ENCODE measurements around the gene CLIC6. TPM values are rescaled to one million over a fixed set of nuclear protein-coding genes. Genes with fewer than 3 reads are reported as not detected.
A peak's percentile ranks its signal among the peaks of the same experiment; 100 is the strongest.

The CLIC6 gene
- total and polyA plus RNA-seq, 5 donors from 2014 or later = not detected

- DNase-seq = no peak
- Histone ChIP-seq H3K27me3 (ENCODE audit: control insufficient read depth, insufficient read depth, low read length) (no peaks in the 10 kb centered on the region), H3K36me3 (ENCODE audit: control insufficient read depth, insufficient read depth, low read length) (no peaks in the 10 kb centered on the region), H3K9me3 (ENCODE audit: control insufficient read depth in 2 of 2, low read length in 2 of 2) (no peaks in the 10 kb centered on the region), H3K27ac (ENCODE audit: insufficient read depth, low read length, poor library complexity, severe bottlenecking) (no peak overlapping the region), H3K4me3 (ENCODE audit: low read depth, low read length) (no peak overlapping the region), H3K4me1 (ENCODE audit: control insufficient read depth, insufficient read depth, low read length, poor library complexity, severe bottlenecking) (peaks cover 6% of the 10 kb centered on the region)
- Mint-ChIP-seq H3K4me3 (no peak overlapping the region), H3K27ac (no peak overlapping the region), H3K4me1 (peaks cover 5 to 12% (median 10%) of the 10 kb centered on the region in 4 donors), H3K36me3 (no peaks in the 10 kb centered on the region), H3K27me3 (peaks cover 21% of the 10 kb centered on the region), H3K9me3 (peaks cover 0 to 4% (median 1%) of the 10 kb centered on the region in 7 donors)
- no peak for ATAC-seq (ENCODE audit: low read depth in 2 of 2)
Measured at GRCh38 chr21:34644825-34645224, 24.0 kb upstream of the CLIC6 start.

GRCh38 chr21:34647555-34647954, 21.2 kb upstream of the CLIC6 start:
- Histone ChIP-seq H3K27me3 (ENCODE audit: control insufficient read depth, insufficient read depth, low read length) (peaks cover 5% of the 10 kb centered on the region), H3K4me1 (ENCODE audit: control insufficient read depth, insufficient read depth, low read length, poor library complexity, severe bottlenecking) (no peaks in the 10 kb centered on the region), H3K27ac (ENCODE audit: insufficient read depth, low read length, poor library complexity, severe bottlenecking) (no peak overlapping the region), H3K4me3 (ENCODE audit: low read depth, low read length) (no peak overlapping the region), H3K9me3 (ENCODE audit: control insufficient read depth in 2 of 2, low read length in 2 of 2) (peaks cover 11% of the 10 kb centered on the region in 2 experiments), H3K36me3 (ENCODE audit: control insufficient read depth, insufficient read depth, low read length) (no peaks in the 10 kb centered on the region)
- Mint-ChIP-seq H3K9me3 (peaks cover 0 to 10% (median 4%) of the 10 kb centered on the region in 7 donors), H3K4me3 (no peak overlapping the region), H3K27me3 (peaks cover 39% of the 10 kb centered on the region), H3K36me3 (peaks cover 4% of the 10 kb centered on the region), H3K4me1 (peaks cover 0 to 4% (median 0%) of the 10 kb centered on the region in 4 donors), H3K27ac (peak overlapping the region in 1 of 3 donors; percentile 48)
- DNase-seq = no peak
- ATAC-seq (ENCODE audit: low read depth in 2 of 2) = no peak

- no peak overlapping the region for H3K4me3 ChIP-seq (ENCODE audit: low read depth, low read length)
- Mint-ChIP-seq H3K4me1 (peaks cover 0 to 4% (median 0%) of the 10 kb centered on the region in 4 donors), H3K4me3 (no peak overlapping the region), H3K9me3 (peaks cover 0 to 16% (median 4%) of the 10 kb centered on the region in 7 donors), H3K27ac (no peak overlapping the region), H3K27me3 (peaks cover 52% of the 10 kb centered on the region), H3K36me3 (peaks cover 4% of the 10 kb centered on the region)
- ATAC-seq (ENCODE audit: low read depth in 2 of 2) (no peak), DNase-seq (no peak)
- no peak overlapping the region for H3K27ac ChIP-seq (ENCODE audit: insufficient read depth, low read length, poor library complexity, severe bottlenecking)
- H3K9me3 ChIP-seq (ENCODE audit: control insufficient read depth in 2 of 2, low read length in 2 of 2) = peaks cover 11% of the 10 kb centered on the region in 2 experiments
- peaks cover 5% of the 10 kb centered on the region for H3K27me3 ChIP-seq (ENCODE audit: control insufficient read depth, insufficient read depth, low read length)
- H3K4me1 ChIP-seq (ENCODE audit: control insufficient read depth, insufficient read depth, low read length, poor library complexity, severe bottlenecking) = no peaks in the 10 kb centered on the region
- H3K36me3 ChIP-seq (ENCODE audit: control insufficient read depth, insufficient read depth, low read length) = no peaks in the 10 kb centered on the region
Measured at GRCh38 chr21:34648739-34649297, 20.0 kb upstream of the CLIC6 start.

- no peak overlapping the region for H3K27ac ChIP-seq (ENCODE audit: insufficient read depth, low read length, poor library complexity, severe bottlenecking)
- ATAC-seq (ENCODE audit: low read depth in 2 of 2) = no peak
- peaks cover 0 to 16% (median 4%) of the 10 kb centered on the region in 7 donors for H3K9me3 Mint-ChIP-seq
- H3K4me1 ChIP-seq (ENCODE audit: control insufficient read depth, insufficient read depth, low read length, poor library complexity, severe bottlenecking) = no peaks in the 10 kb centered on the region
- H3K27me3 Mint-ChIP-seq = peaks cover 58% of the 10 kb centered on the region
- no peak for DNase-seq
- no peak overlapping the region for H3K4me3 Mint-ChIP-seq
- peaks cover 0 to 4% (median 0%) of the 10 kb centered on the region in 4 donors for H3K4me1 Mint-ChIP-seq
- no peaks in the 10 kb centered on the region for H3K36me3 ChIP-seq (ENCODE audit: control insufficient read depth, insufficient read depth, low read length)
- peaks cover 4% of the 10 kb centered on the region for H3K36me3 Mint-ChIP-seq
- H3K9me3 ChIP-seq (ENCODE audit: control insufficient read depth in 2 of 2, low read length in 2 of 2) = peaks cover 11% of the 10 kb centered on the region in 2 experiments
- H3K27ac Mint-ChIP-seq = no peak overlapping the region
- peaks cover 5% of the 10 kb centered on the region for H3K27me3 ChIP-seq (ENCODE audit: control insufficient read depth, insufficient read depth, low read length)
- no peak overlapping the region for H3K4me3 ChIP-seq (ENCODE audit: low read depth, low read length)
Measured at GRCh38 chr21:34649400-34649799, 19.4 kb upstream of the CLIC6 start.

GRCh38 chr21:34650861-34651431, 17.8 kb upstream of the CLIC6 start:
- peaks cover 60% of the 10 kb centered on the region for H3K27me3 Mint-ChIP-seq
- H3K36me3 Mint-ChIP-seq = peaks cover 4% of the 10 kb centered on the region
- peaks cover 0 to 4% (median 0%) of the 10 kb centered on the region in 4 donors for H3K4me1 Mint-ChIP-seq
- no peaks in the 10 kb centered on the region for H3K36me3 ChIP-seq (ENCODE audit: control insufficient read depth, insufficient read depth, low read length)
- H3K27ac ChIP-seq (ENCODE audit: insufficient read depth, low read length, poor library complexity, severe bottlenecking) = no peak overlapping the region
- peak overlapping the region in 1 of 4 donors; percentile 18 for H3K4me3 Mint-ChIP-seq
- no peak overlapping the region for H3K27ac Mint-ChIP-seq
- H3K4me1 ChIP-seq (ENCODE audit: control insufficient read depth, insufficient read depth, low read length, poor library complexity, severe bottlenecking) = no peaks in the 10 kb centered on the region
- peaks cover 0 to 17% (median 4%) of the 10 kb centered on the region in 7 donors for H3K9me3 Mint-ChIP-seq
- DNase-seq = no peak
- peaks cover 11% of the 10 kb centered on the region in 2 experiments for H3K9me3 ChIP-seq (ENCODE audit: control insufficient read depth in 2 of 2, low read length in 2 of 2)
- H3K27me3 ChIP-seq (ENCODE audit: control insufficient read depth, insufficient read depth, low read length) = peaks cover 5% of the 10 kb centered on the region
- no peak for ATAC-seq (ENCODE audit: low read depth in 2 of 2)
- no peak overlapping the region for H3K4me3 ChIP-seq (ENCODE audit: low read depth, low read length)

- H3K36me3 Mint-ChIP-seq = peaks cover 4% of the 10 kb centered on the region
- no peak for DNase-seq
- H3K4me3 Mint-ChIP-seq = no peak overlapping the region
- H3K4me1 Mint-ChIP-seq = peaks cover 0 to 4% (median 0%) of the 10 kb centered on the region in 4 donors
- peaks cover 67% of the 10 kb centered on the region for H3K27me3 Mint-ChIP-seq
- Histone ChIP-seq H3K9me3 (ENCODE audit: control insufficient read depth in 2 of 2, low read length in 2 of 2) (peaks cover 11% of the 10 kb centered on the region in 2 experiments), H3K4me3 (ENCODE audit: low read depth, low read length) (no peak overlapping the region), H3K27ac (ENCODE audit: insufficient read depth, low read length, poor library complexity, severe bottlenecking) (no peak overlapping the region), H3K27me3 (ENCODE audit: control insufficient read depth, insufficient read depth, low read length) (peaks cover 5% of the 10 kb centered on the region), H3K36me3 (ENCODE audit: control insufficient read depth, insufficient read depth, low read length) (no peaks in the 10 kb centered on the region), H3K4me1 (ENCODE audit: control insufficient read depth, insufficient read depth, low read length, poor library complexity, severe bottlenecking) (no peaks in the 10 kb centered on the region)
- no peak for ATAC-seq (ENCODE audit: low read depth in 2 of 2)
- peaks cover 0 to 17% (median 4%) of the 10 kb centered on the region in 7 donors for H3K9me3 Mint-ChIP-seq
- H3K27ac Mint-ChIP-seq = no peak overlapping the region
Measured at GRCh38 chr21:34651642-34652041, 17.2 kb upstream of the CLIC6 start.

- no peak overlapping the region for H3K27ac Mint-ChIP-seq
- no peak for ATAC-seq (ENCODE audit: low read depth in 2 of 2)
- no peaks in the 10 kb centered on the region for H3K36me3 ChIP-seq (ENCODE audit: control insufficient read depth, insufficient read depth, low read length)
- H3K36me3 Mint-ChIP-seq = peaks cover 4% of the 10 kb centered on the region
- peaks cover 12% of the 10 kb centered on the region for H3K27me3 ChIP-seq (ENCODE audit: control insufficient read depth, insufficient read depth, low read length)
- H3K4me3 ChIP-seq (ENCODE audit: low read depth, low read length) = no peak overlapping the region
- no peak overlapping the region for H3K4me3 Mint-ChIP-seq
- H3K4me1 ChIP-seq (ENCODE audit: control insufficient read depth, insufficient read depth, low read length, poor library complexity, severe bottlenecking) = no peaks in the 10 kb centered on the region
- peaks cover 63% of the 10 kb centered on the region for H3K27me3 Mint-ChIP-seq
- H3K9me3 Mint-ChIP-seq = peaks cover 0 to 16% (median 4%) of the 10 kb centered on the region in 7 donors
- no peaks in the 10 kb centered on the region for H3K4me1 Mint-ChIP-seq
- H3K27ac ChIP-seq (ENCODE audit: insufficient read depth, low read length, poor library complexity, severe bottlenecking) = no peak overlapping the region
- H3K9me3 ChIP-seq (ENCODE audit: control insufficient read depth in 2 of 2, low read length in 2 of 2) = peaks cover 11% of the 10 kb centered on the region in 2 experiments
- DNase-seq = no peak
Measured at GRCh38 chr21:34653522-34653921, 15.3 kb upstream of the CLIC6 start.

- H3K4me1 ChIP-seq (ENCODE audit: control insufficient read depth, insufficient read depth, low read length, poor library complexity, severe bottlenecking) = no peaks in the 10 kb centered on the region
- Mint-ChIP-seq H3K27me3 (peaks cover 28% of the 10 kb centered on the region), H3K36me3 (no peaks in the 10 kb centered on the region)
Measured at GRCh38 chr21:34661848-34662247, 6.9 kb upstream of the CLIC6 start.

More at GRCh38 chr21:34661848-34662247, 6.9 kb upstream of the CLIC6 start:
- H3K4me1 Mint-ChIP-seq = no peaks in the 10 kb centered on the region
- H3K27me3 ChIP-seq (ENCODE audit: control insufficient read depth, insufficient read depth, low read length) = peaks cover 13% of the 10 kb centered on the region
- no peak overlapping the region for H3K4me3 Mint-ChIP-seq
- H3K36me3 ChIP-seq (ENCODE audit: control insufficient read depth, insufficient read depth, low read length) = no peaks in the 10 kb centered on the region
- H3K9me3 Mint-ChIP-seq = peaks cover 0 to 26% (median 13%) of the 10 kb centered on the region in 7 donors
- H3K27ac ChIP-seq (ENCODE audit: insufficient read depth, low read length, poor library complexity, severe bottlenecking) = no peak overlapping the region
- H3K9me3 ChIP-seq (ENCODE audit: control insufficient read depth in 2 of 2, low read length in 2 of 2) = peaks cover 18 to 26% of the 10 kb centered on the region in 2 experiments
- ATAC-seq (ENCODE audit: low read depth in 2 of 2) = no peak
- no peak overlapping the region for H3K4me3 ChIP-seq (ENCODE audit: low read depth, low read length)
- no peak overlapping the region for H3K27ac Mint-ChIP-seq
- DNase-seq = no peak

Data from CD4-positive, CD25-positive, alpha-beta regulatory T cell (primary cell).